DOHH2 (cell line): ENCODE results near the gene FBXO38.

Experiments
- H3F3A ChIP-seq: fragments of 200-600 bp; sonication (generic), shearing (Covaris generic); 2 replicates; pipeline ENCODE4 v1.6.0; 2016; ENCODE audit warnings: antibody characterized with exemption, mild to moderate bottlenecking; ENCODE audit not compliant: control insufficient read depth, insufficient read depth
- H3K27ac ChIP-seq: fragments of 200-600 bp; sonication (generic); 2 replicates; pipeline ENCODE4 v1.5.1; 2014; ENCODE audit warnings: low read depth, mild to moderate bottlenecking, low read length, moderate library complexity
- H3K27me3 ChIP-seq: fragments of 200-600 bp; sonication (generic); 2 replicates; pipeline ENCODE4 v1.6.1; 2014; ENCODE audit warnings: mild to moderate bottlenecking, low read length, mixed read lengths; ENCODE audit not compliant: control insufficient read depth
- H3K36me3 ChIP-seq: fragments of 200-600 bp; sonication (generic); 2 replicates; pipeline ENCODE4 v1.6.1; 2014; ENCODE audit warnings: mild to moderate bottlenecking, low read length, moderate library complexity, mixed read lengths; ENCODE audit not compliant: control insufficient read depth
- H3K4me1 ChIP-seq: fragments of 200-600 bp; sonication (generic); 2 replicates; pipeline ENCODE4 v1.6.1; 2014; ENCODE audit warnings: mild to moderate bottlenecking, low read length, mixed read lengths; ENCODE audit not compliant: control insufficient read depth
- H3K4me2 ChIP-seq: fragments of 200-600 bp; sonication (generic); 2 replicates; pipeline ENCODE4 v1.6.0; 2014; ENCODE audit warnings: mild to moderate bottlenecking, low read length, moderate library complexity
- H3K4me3 ChIP-seq: fragments of 200-600 bp; sonication (generic); 2 replicates; pipeline ENCODE4 v1.5.1; 2014; ENCODE audit warnings: mild to moderate bottlenecking, low read length, mixed read lengths
- H3K79me2 ChIP-seq: fragments of 200-600 bp; sonication (generic); 2 replicates; pipeline ENCODE4 v1.6.1; 2014; ENCODE audit warnings: mild to moderate bottlenecking, low read length, mixed read lengths; ENCODE audit not compliant: control insufficient read depth
- H3K9me2 ChIP-seq: fragments of 200-600 bp; sonication (generic); replicated peaks from 2 replicates; pipeline ENCODE4 v1.6.1; 2014; ENCODE audit warnings: mild to moderate bottlenecking, low read length, mixed read lengths; ENCODE audit not compliant: control insufficient read depth
- H3K9me3 ChIP-seq: fragments of 200-600 bp; sonication (generic); 2 replicates; pipeline ENCODE4 v1.6.1; 2014; ENCODE audit warnings: antibody characterized with exemption, low read length, mixed read lengths; ENCODE audit not compliant: control insufficient read depth, insufficient read depth
- H4K20me1 ChIP-seq: fragments of 200-600 bp; sonication (generic); 2 replicates; pipeline ENCODE4 v1.6.0; 2014; ENCODE audit warnings: low read depth, mild to moderate bottlenecking, antibody characterized with exemption, low read length, moderate library complexity; ENCODE audit not compliant: control insufficient read depth, insufficient read depth
- CTCF ChIP-seq: fragments of 200-600 bp; sonication (generic); IDR thresholded peaks from one replicate; pipeline ENCODE4 v1.5.1; 2014; ENCODE audit warnings: antibody characterized with exemption, mild to moderate bottlenecking, low read depth, low read length; ENCODE audit not compliant: poor library complexity, severe bottlenecking
- EZH2phosphoT487 ChIP-seq: fragments of 200-600 bp; sonication (generic); IDR thresholded peaks from 2 replicates; pipeline ENCODE4 v1.6.1; 2017; ENCODE audit warnings: borderline replicate concordance, mild to moderate bottlenecking, antibody characterized with exemption, low read length, moderate library complexity, mixed read lengths

Gene FBXO38

GRCh38 chr5:148385094-148385493, 1.3 kb downstream of the FBXO38 start:
- peaks cover 69% of the 10 kb centered on the region for H3K79me2 ChIP-seq
- no peaks in the 10 kb centered on the region for H3K9me2 ChIP-seq
- peaks cover 44% of the 10 kb centered on the region for H3K36me3 ChIP-seq
- H3K4me2 ChIP-seq: peak overlapping the region; percentile 88
- H4K20me1 ChIP-seq: peaks cover 7% of the 10 kb centered on the region; the same call in 1 of the 2 replicates
- no peaks in the 10 kb centered on the region for H3F3A ChIP-seq
- no peak for TF ChIP-seq CTCF
- no peak for TF ChIP-seq EZH2phosphoT487
- no peak overlapping the region for H3K27ac ChIP-seq
- H3K4me1 ChIP-seq: peaks cover 36% of the 10 kb centered on the region
- no peaks in the 10 kb centered on the region for H3K9me3 ChIP-seq
- peak overlapping the region; percentile 79 for H3K4me3 ChIP-seq
- no peaks in the 10 kb centered on the region for H3K27me3 ChIP-seq

DNA sequence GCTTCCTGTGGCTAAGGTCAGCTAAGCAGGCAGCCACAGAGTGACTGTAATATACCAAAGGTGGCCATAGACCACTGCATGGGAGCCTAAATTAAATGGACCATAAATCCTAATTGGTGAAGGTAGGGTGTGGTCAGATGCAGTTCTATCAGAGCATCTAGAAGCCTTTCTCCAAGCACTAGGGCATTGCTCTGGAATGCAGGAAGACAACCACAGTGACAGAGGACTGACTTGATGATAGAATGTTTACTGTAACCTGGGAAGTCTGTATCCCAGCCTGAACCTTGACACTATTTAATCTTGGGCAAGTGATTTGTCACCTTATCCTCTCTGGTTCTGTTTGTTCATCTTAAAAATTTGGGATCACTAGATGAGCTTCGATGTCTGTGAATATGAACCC, 2.3 kb downstream of the FBXO38 start:
- H3K4me1 ChIP-seq: peaks cover 36% of the 10 kb centered on the region
- no peaks in the 10 kb centered on the region for H3K9me3 ChIP-seq
- peaks cover 79% of the 10 kb centered on the region for H3K79me2 ChIP-seq
- TF ChIP-seq CTCF: no peak
- no peak for TF ChIP-seq EZH2phosphoT487
- peaks cover 44% of the 10 kb centered on the region for H3K36me3 ChIP-seq
- H3K9me2 ChIP-seq: no peaks in the 10 kb centered on the region
- H3K27ac ChIP-seq: no peak overlapping the region
- H3K4me3 ChIP-seq: no peak overlapping the region
- no peaks in the 10 kb centered on the region for H3F3A ChIP-seq
- H3K27me3 ChIP-seq: no peaks in the 10 kb centered on the region
- H3K4me2 ChIP-seq: 0 out of 2 replicates have a peak overlapping the region, but pooled peaks have one; percentile 5
- peaks cover 7% of the 10 kb centered on the region; the same call in 1 of the 2 replicates for H4K20me1 ChIP-seq

DNA sequence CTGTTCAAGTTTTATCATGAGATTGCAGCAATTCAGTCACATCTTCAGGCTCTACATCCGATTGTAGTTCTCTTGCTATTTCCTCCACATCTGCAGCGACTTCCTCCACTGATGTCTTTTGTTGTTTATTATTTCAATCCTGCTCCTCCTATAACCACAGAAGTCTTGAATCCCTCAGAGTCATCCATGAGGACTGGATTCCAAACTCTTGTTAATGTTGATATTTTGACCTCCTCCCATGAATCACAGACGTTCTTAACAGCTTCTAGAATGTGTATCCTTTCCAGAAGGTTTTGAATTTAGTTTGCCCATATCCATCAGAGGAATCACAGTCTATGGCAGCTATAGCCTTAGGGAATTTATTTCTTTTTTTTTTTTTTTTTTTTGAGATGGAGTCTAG, 3.6 kb downstream of the FBXO38 start:
- TF ChIP-seq EZH2phosphoT487 (no peak), CTCF (no peak)
- Histone ChIP-seq H3K27me3 (no peaks in the 10 kb centered on the region), H3K79me2 (peaks cover 92% of the 10 kb centered on the region), H3K36me3 (peaks cover 48% of the 10 kb centered on the region), H3K4me2 (no peak overlapping the region), H3F3A (no peaks in the 10 kb centered on the region), H4K20me1 (peaks cover 7% of the 10 kb centered on the region; the same call in 1 of the 2 replicates), H3K9me2 (no peaks in the 10 kb centered on the region), H3K4me3 (no peak overlapping the region), H3K9me3 (no peaks in the 10 kb centered on the region), H3K4me1 (peaks cover 31% of the 10 kb centered on the region), H3K27ac (no peak overlapping the region)
